HEK293 (cell line): ENCODE measurements around the gene CLDN3.

Experiments used
- CTCF ChIA-PET: fragments of 350-600 bp; formaldehyde crosslinking; extraction: SDS; loops from one replicate; lab custom pipeline; 2021; ENCODE audit warnings: antibody characterized with exemption; lab: Yijun Ruan, JAX
- POLR2A ChIA-PET: fragments of 300-600 bp; formaldehyde crosslinking; extraction: SDS; loops from one replicate; lab custom pipeline; 2020; ENCODE audit warnings: antibody characterized with exemption, inconsistent platforms; lab: Yijun Ruan, JAX
- H3K27ac ChIP-seq: fragments of 200-500 bp; sonication (Bioruptor generic); 2 replicates; pipeline ENCODE4 v1.5.1; 2014; ENCODE audit warnings: low read depth, low read length, control low read depth, inconsistent platforms; ENCODE audit errors: extremely low read depth
- H3K36me3 ChIP-seq, 2 experiments: fragments of 200-500 bp in 1 of 2; sonication (Bioruptor generic) in 1 of 2; 1 replicate in 1 of 2; 2 replicates in 1 of 2; pipeline ENCODE4 v1.5.1; 2014 to 2017; ENCODE audit warnings: inconsistent platforms in 2 of 2, low read length in 2 of 2; ENCODE audit not compliant: control insufficient read depth in 2 of 2, insufficient read depth in 1 of 2
- H3K4me1 ChIP-seq: fragments of 200-500 bp; sonication (Bioruptor generic); 2 replicates; pipeline ENCODE4 v1.5.1; 2014; ENCODE audit warnings: mild to moderate bottlenecking, low read length, inconsistent platforms; ENCODE audit not compliant: control insufficient read depth, insufficient read depth
- H3K4me3 ChIP-seq: 2 replicates; pipeline ENCODE4 v1.5.1; 2011; ENCODE audit warnings: low read depth, mild to moderate bottlenecking, control low read depth, low read length, moderate library complexity
- H3K9me3 ChIP-seq: fragments of 200-500 bp; sonication (Bioruptor generic); 2 replicates; pipeline ENCODE4 v1.5.1; 2014; ENCODE audit warnings: low read depth, low read length, inconsistent platforms; ENCODE audit not compliant: control insufficient read depth, insufficient read depth
- EGR2 ChIP-seq: fragments of 450-650 bp; formaldehyde crosslinking; IDR thresholded peaks from 2 replicates; pipeline ENCODE4 v1.5.1; 2016; ENCODE audit warnings: low read depth, missing biosample characterization, missing genetic modification characterization
- FEZF1 ChIP-seq: fragments of 450-650 bp; formaldehyde crosslinking; IDR thresholded peaks from 2 replicates; pipeline ENCODE4 v1.5.1; 2016; ENCODE audit warnings: missing biosample characterization, missing genetic modification characterization
- GLIS1 ChIP-seq: fragments of 450-650 bp; formaldehyde crosslinking; IDR thresholded peaks from 2 replicates; pipeline ENCODE4 v1.5.1; 2016; ENCODE audit warnings: missing biosample characterization, missing genetic modification characterization
- HOXA7 ChIP-seq: sonication (generic); formaldehyde crosslinking; IDR thresholded peaks from 2 replicates; pipeline ENCODE4 v1.8.1; 2022; ENCODE audit warnings: missing genetic modification reagents, borderline replicate concordance
- HOXC10 ChIP-seq: sonication (generic); formaldehyde crosslinking; IDR thresholded peaks from 2 replicates; pipeline ENCODE4 v1.8.1; 2023; ENCODE audit warnings: mild to moderate bottlenecking, missing genetic modification reagents
- HOXD13 ChIP-seq: sonication (generic); formaldehyde crosslinking; IDR thresholded peaks from 2 replicates; pipeline ENCODE4 v1.8.0; 2022; ENCODE audit warnings: missing genetic modification reagents, borderline replicate concordance
- IKZF3 ChIP-seq: fragments of 450-650 bp; IDR thresholded peaks from 2 replicates; pipeline ENCODE4 v1.5.0; 2018; ENCODE audit warnings: missing biosample characterization, mild to moderate bottlenecking, missing genetic modification characterization, moderate library complexity
- KLF1 ChIP-seq: fragments of 450-650 bp; formaldehyde crosslinking; IDR thresholded peaks from 2 replicates; pipeline ENCODE4 v1.5.1; 2016; ENCODE audit warnings: missing biosample characterization, missing genetic modification characterization
- SALL2 ChIP-seq: fragments of 450-650 bp; formaldehyde crosslinking; IDR thresholded peaks from 2 replicates; pipeline ENCODE4 v1.5.0; 2017; ENCODE audit warnings: missing biosample characterization, mild to moderate bottlenecking, missing genetic modification characterization, borderline replicate concordance
- SCRT2 ChIP-seq: fragments of 450-650 bp; formaldehyde crosslinking; IDR thresholded peaks from 2 replicates; pipeline ENCODE4 v1.5.1; 2016; ENCODE audit warnings: missing biosample characterization, missing genetic modification characterization
- ZBTB20 ChIP-seq: fragments of 450-650 bp; formaldehyde crosslinking; IDR thresholded peaks from 2 replicates; pipeline ENCODE4 v1.5.1; 2016; ENCODE audit warnings: missing biosample characterization, missing genetic modification characterization
- ZBTB8A ChIP-seq: fragments of 450-650 bp; formaldehyde crosslinking; IDR thresholded peaks from 2 replicates; pipeline ENCODE4 v1.5.1; 2016; ENCODE audit warnings: missing biosample characterization, missing genetic modification characterization
- ZEB2 ChIP-seq: fragments of 450-650 bp; formaldehyde crosslinking; IDR thresholded peaks from 2 replicates; pipeline ENCODE4 v1.5.1; 2016; ENCODE audit warnings: missing biosample characterization, missing genetic modification characterization
- ZNF114 ChIP-seq: fragments of 450-650 bp; formaldehyde crosslinking; IDR thresholded peaks from 2 replicates; pipeline ENCODE4 v1.5.0; 2017; ENCODE audit warnings: missing biosample characterization, missing genetic modification characterization
- ZNF146 ChIP-seq: fragments of 450-650 bp; formaldehyde crosslinking; IDR thresholded peaks from 2 replicates; pipeline ENCODE4 v1.5.1; 2016; ENCODE audit warnings: missing biosample characterization, missing genetic modification characterization
- ZNF184 ChIP-seq: fragments of 450-650 bp; IDR thresholded peaks from 2 replicates; pipeline ENCODE4 v1.5.1; 2018; ENCODE audit warnings: missing biosample characterization, mild to moderate bottlenecking, missing genetic modification characterization
- ZNF19 ChIP-seq: fragments of 450-650 bp; formaldehyde crosslinking; IDR thresholded peaks from 2 replicates; pipeline ENCODE4; 2016; ENCODE audit warnings: missing biosample characterization, missing genetic modification characterization, low read depth
- ZNF2 ChIP-seq: fragments of 450-650 bp; formaldehyde crosslinking; IDR thresholded peaks from 2 replicates; pipeline ENCODE4 v1.5.1; 2016; ENCODE audit warnings: missing biosample characterization, missing genetic modification characterization
- ZNF202 ChIP-seq: fragments of 450-650 bp; formaldehyde crosslinking; IDR thresholded peaks from 2 replicates; pipeline ENCODE4 v1.5.1; 2016; ENCODE audit warnings: missing biosample characterization, missing genetic modification characterization, borderline replicate concordance
- ZNF211 ChIP-seq: fragments of 450-650 bp; formaldehyde crosslinking; IDR thresholded peaks from 2 replicates; pipeline ENCODE4 v1.5.1; 2016; ENCODE audit warnings: low read depth, missing biosample characterization, missing genetic modification characterization
- ZNF302 ChIP-seq: fragments of 450-650 bp; formaldehyde crosslinking; IDR thresholded peaks from 2 replicates; pipeline ENCODE4 v1.5.1; 2016; ENCODE audit warnings: missing biosample characterization, missing genetic modification characterization, low read depth
- ZNF311 ChIP-seq: fragments of 450-650 bp; formaldehyde crosslinking; IDR thresholded peaks from 2 replicates; pipeline ENCODE4 v1.5.1; 2017; ENCODE audit warnings: missing biosample characterization, missing genetic modification characterization, borderline replicate concordance
- ZNF350 ChIP-seq: fragments of 450-650 bp; formaldehyde crosslinking; IDR thresholded peaks from 2 replicates; pipeline ENCODE4 v1.5.0; 2017; ENCODE audit warnings: missing biosample characterization, mild to moderate bottlenecking, missing genetic modification characterization
- ZNF354C ChIP-seq: fragments of 450-650 bp; formaldehyde crosslinking; IDR thresholded peaks from 2 replicates; pipeline ENCODE4 v1.5.1; 2016; ENCODE audit warnings: missing biosample characterization, missing genetic modification characterization, low read depth, borderline replicate concordance
- ZNF404 ChIP-seq: fragments of 450-650 bp; formaldehyde crosslinking; IDR thresholded peaks from 2 replicates; pipeline ENCODE4 v1.5.1; 2017; ENCODE audit warnings: missing biosample characterization, missing genetic modification characterization
- ZNF423 ChIP-seq: fragments of 450-650 bp; formaldehyde crosslinking; IDR thresholded peaks from 2 replicates; pipeline ENCODE4 v1.5.1; 2016; ENCODE audit warnings: missing biosample characterization, missing genetic modification characterization
- ZNF521 ChIP-seq: fragments of 450-650 bp; formaldehyde crosslinking; IDR thresholded peaks from 2 replicates; pipeline ENCODE4 v1.5.1; 2017; ENCODE audit warnings: missing biosample characterization, mild to moderate bottlenecking, missing genetic modification characterization
- ZNF529 ChIP-seq: fragments of 450-650 bp; formaldehyde crosslinking; IDR thresholded peaks from 2 replicates; pipeline ENCODE4 v1.5.1; 2017; ENCODE audit warnings: missing genetic modification characterization, missing biosample characterization; ENCODE audit not compliant: insufficient replicate concordance
- ZNF530 ChIP-seq: fragments of 450-650 bp; formaldehyde crosslinking; IDR thresholded peaks from 2 replicates; pipeline ENCODE4 v1.5.1; 2016; ENCODE audit warnings: low read depth, missing biosample characterization, missing genetic modification characterization
- ZNF629 ChIP-seq: fragments of 450-650 bp; formaldehyde crosslinking; IDR thresholded peaks from 2 replicates; pipeline ENCODE4 v1.5.1; 2017; ENCODE audit warnings: missing biosample characterization, missing genetic modification characterization
- ZNF76 ChIP-seq: fragments of 450-650 bp; formaldehyde crosslinking; IDR thresholded peaks from 2 replicates; pipeline ENCODE4; 2016; ENCODE audit warnings: low read depth, missing biosample characterization, missing genetic modification characterization, borderline replicate concordance
- ZSCAN23 ChIP-seq: fragments of 450-650 bp; formaldehyde crosslinking; IDR thresholded peaks from 2 replicates; pipeline ENCODE4 v1.5.1; 2016; ENCODE audit warnings: missing biosample characterization, missing genetic modification characterization
- ZXDB ChIP-seq: fragments of 450-650 bp; formaldehyde crosslinking; IDR thresholded peaks from 2 replicates; pipeline ENCODE4 v1.5.1; 2016; ENCODE audit warnings: missing biosample characterization, missing genetic modification characterization
- TF ChIP-seq, protein P1 (sequence below): fragments of 450-650 bp; formaldehyde crosslinking; IDR thresholded peaks from 2 replicates; pipeline ENCODE4 v1.5.1; 2016; ENCODE audit warnings: missing biosample characterization, missing genetic modification characterization
- TF ChIP-seq, protein P2 (sequence below): fragments of 450-650 bp; formaldehyde crosslinking; IDR thresholded peaks from 2 replicates; pipeline ENCODE4 v1.5.1; 2016; ENCODE audit warnings: missing biosample characterization, missing genetic modification characterization

Gene CLDN3

GRCh38 chr7:73742753-73743641, 27.1 kb downstream of the CLDN3 start:
- H3K9me3 ChIP-seq = no peaks in the 10 kb centered on the region
- ChIA-PET POLR2A (interaction anchor here (0.6 to 1.3 kb wide), 2 partner anchors 16 to 27 kb away, joined by 3 to 5 read pairs; partner anchors contain the start of gene CLDN3), CTCF (interaction anchor here (0.6 to 1.1 kb wide), 4 partner anchors 67 to 336 kb away, joined by 4 to 5 read pairs (median 4); no protein-coding TSS in a partner anchor)
- no peak overlapping the region for H3K27ac ChIP-seq
- H3K4me1 ChIP-seq = peaks cover 6% of the 10 kb centered on the region
- H3K36me3 ChIP-seq = no peaks in the 10 kb centered on the region
- no peak overlapping the region for H3K4me3 ChIP-seq
- TF ChIP-seq SCRT2 (tag by site-specific recombination) = no peak
- no peak for TF ChIP-seq ZNF146 (tag by site-specific recombination)
- no peak for TF ChIP-seq EGR2
- no peak for TF ChIP-seq SALL2
- no peak for TF ChIP-seq ZNF311 (tag by site-specific recombination)
- TF ChIP-seq HOXD13 (CRISPR knock-in tag) = no peak
- TF ChIP-seq ZNF184 = no peak
- peak; percentile 62 for TF ChIP-seq ZXDB
- TF ChIP-seq ZBTB20 (tag by site-specific recombination) = no peak
- TF ChIP-seq IKZF3 (tag by site-specific recombination) = no peak
- no peak for TF ChIP-seq ZNF302 (tag by site-specific recombination)
- no peak for TF ChIP-seq ZNF76 (tag by site-specific recombination)
- TF ChIP-seq GLIS1 (tag by site-specific recombination) = peak; percentile 91
- no peak for TF ChIP-seq ZNF19
- TF ChIP-seq KLF1 = no peak
- TF ChIP-seq ZNF423 (tag by site-specific recombination) = no peak
- no peak for TF ChIP-seq ZNF404 (tag by site-specific recombination)
- no peak for TF ChIP-seq FEZF1 (tag by site-specific recombination)
- TF ChIP-seq ZNF521 (tag by site-specific recombination) = no peak
- no peak for TF ChIP-seq ZNF354C (tag by site-specific recombination)
- TF ChIP-seq ZNF530 (tag by site-specific recombination) = no peak
- no peak for TF ChIP-seq ZBTB8A
- no peak for TF ChIP-seq HOXA7 (CRISPR knock-in tag)
- no peak for TF ChIP-seq ZNF350 (tag by site-specific recombination)
- TF ChIP-seq HOXC10 (CRISPR knock-in tag) = no peak
- 0 out of 2 replicates have a peak, but pooled peaks have one; percentile 40 for TF ChIP-seq ZNF2 (tag by site-specific recombination)
- no peak for TF ChIP-seq ZNF202 (tag by site-specific recombination)
- TF ChIP-seq ZSCAN23 (tag by site-specific recombination) = no peak
- TF ChIP-seq ZNF211 (tag by site-specific recombination) = no peak
- TF ChIP-seq, protein P1, sequence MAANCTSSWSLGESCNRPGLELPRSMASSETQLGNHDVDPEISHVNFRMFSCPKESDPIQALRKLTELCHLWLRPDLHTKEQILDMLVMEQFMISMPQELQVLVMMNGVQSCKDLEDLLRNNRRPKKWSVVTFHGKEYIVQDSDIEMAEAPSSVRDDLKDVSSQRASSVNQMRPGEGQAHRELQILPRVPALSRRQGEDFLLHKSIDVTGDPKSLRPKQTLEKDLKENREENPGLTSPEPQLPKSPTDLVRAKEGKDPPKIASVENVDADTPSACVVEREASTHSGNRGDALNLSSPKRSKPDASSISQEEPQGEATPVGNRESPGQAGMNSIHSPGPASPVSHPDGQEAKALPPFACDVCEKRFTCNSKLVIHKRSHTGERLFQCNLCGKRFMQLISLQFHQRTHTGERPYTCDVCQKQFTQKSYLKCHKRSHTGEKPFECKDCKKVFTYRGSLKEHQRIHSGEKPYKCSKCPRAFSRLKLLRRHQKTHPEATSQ (tag by site-specific recombination) = no peak
- no peak for TF ChIP-seq ZNF529 (tag by site-specific recombination)
- no peak for TF ChIP-seq ZNF114 (tag by site-specific recombination)
- 0 out of 2 replicates have a peak, but pooled peaks have one; percentile 11 for TF ChIP-seq ZNF629
- TF ChIP-seq ZEB2 (tag by site-specific recombination) = no peak; the same call in 1 of the 2 replicates
- TF ChIP-seq, protein P2, sequence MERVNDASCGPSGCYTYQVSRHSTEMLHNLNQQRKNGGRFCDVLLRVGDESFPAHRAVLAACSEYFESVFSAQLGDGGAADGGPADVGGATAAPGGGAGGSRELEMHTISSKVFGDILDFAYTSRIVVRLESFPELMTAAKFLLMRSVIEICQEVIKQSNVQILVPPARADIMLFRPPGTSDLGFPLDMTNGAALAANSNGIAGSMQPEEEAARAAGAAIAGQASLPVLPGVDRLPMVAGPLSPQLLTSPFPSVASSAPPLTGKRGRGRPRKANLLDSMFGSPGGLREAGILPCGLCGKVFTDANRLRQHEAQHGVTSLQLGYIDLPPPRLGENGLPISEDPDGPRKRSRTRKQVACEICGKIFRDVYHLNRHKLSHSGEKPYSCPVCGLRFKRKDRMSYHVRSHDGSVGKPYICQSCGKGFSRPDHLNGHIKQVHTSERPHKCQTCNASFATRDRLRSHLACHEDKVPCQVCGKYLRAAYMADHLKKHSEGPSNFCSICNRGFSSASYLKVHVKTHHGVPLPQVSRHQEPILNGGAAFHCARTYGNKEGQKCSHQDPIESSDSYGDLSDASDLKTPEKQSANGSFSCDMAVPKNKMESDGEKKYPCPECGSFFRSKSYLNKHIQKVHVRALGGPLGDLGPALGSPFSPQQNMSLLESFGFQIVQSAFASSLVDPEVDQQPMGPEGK (tag by site-specific recombination) = 0 out of 2 replicates have a peak, but pooled peaks have one; percentile 37
